Measurements from ENCODE around the gene PINLYP.
"Not testable (repeated sequence)": the region's sequence is repeated elsewhere in the genome, so short reads cannot be mapped to it uniquely, and the experiment has no call there.

The PINLYP gene

DNA sequence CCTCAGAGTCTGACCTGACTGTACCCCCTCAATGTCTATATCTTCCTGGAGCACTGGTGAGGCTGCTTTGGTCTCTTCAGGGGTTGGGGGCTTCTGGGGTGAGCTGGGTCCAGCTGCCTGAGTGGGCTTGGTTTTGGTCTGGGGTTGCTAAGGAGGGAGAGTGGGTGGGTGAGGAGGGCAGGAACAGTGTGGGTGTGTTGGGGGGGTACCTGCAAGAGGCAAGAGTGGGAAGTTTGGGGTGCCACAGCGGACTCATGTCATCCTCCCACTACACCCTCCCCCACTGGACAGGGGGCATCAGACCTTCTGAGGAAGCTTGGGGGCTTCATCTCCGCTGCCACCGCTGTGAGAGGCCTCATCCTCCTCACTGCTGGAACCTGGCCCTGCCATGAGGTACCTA lies 29.0 kb upstream of the PINLYP start:
- no peak overlapping the region for H3K4me3 ChIP-seq (replicated peaks; ENCODE audit: low read depth, low read length)

DNA sequence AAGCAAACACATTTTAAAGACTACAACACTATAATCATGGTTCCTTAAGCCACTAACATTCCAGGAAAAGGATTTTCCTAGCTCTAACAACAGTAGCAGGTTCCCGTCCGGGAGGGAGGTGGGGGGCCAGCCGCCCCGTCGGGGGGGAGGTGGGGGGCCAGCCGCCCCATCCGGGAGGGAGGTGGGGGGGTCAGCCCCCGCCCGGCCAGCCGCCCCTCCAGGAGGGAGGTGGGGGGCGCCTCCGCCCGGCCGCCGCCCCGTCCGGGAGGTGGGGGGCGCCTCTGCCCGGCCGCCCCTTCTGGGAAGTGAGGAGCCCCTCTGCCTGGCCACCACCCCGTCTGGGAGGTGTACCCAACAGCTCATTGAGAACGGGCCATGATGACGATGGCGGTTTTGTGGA lies 27.7 kb upstream of the PINLYP start:
- not testable (repeated sequence) for H3K4me3 ChIP-seq (replicated peaks; ENCODE audit: low read depth, low read length); DNase-seq (ENCODE audit: extremely low read depth, insufficient read length); H3K27me3 ChIP-seq (replicated peaks; ENCODE audit: control insufficient read depth, insufficient read depth, low read length)
- H3K36me3 ChIP-seq (ENCODE audit: control insufficient read depth, insufficient read depth, low read length): peaks cover 26% of the 10 kb centered on the region

More for the DNA sequence above, 29.0 kb upstream of the PINLYP start:
- Histone ChIP-seq H3K27me3 (replicated peaks; ENCODE audit: control insufficient read depth, insufficient read depth, low read length) (no peaks in the 10 kb centered on the region), H3K36me3 (ENCODE audit: control insufficient read depth, insufficient read depth, low read length) (peaks cover 25% of the 10 kb centered on the region)
- TF ChIP-seq, protein P1, sequence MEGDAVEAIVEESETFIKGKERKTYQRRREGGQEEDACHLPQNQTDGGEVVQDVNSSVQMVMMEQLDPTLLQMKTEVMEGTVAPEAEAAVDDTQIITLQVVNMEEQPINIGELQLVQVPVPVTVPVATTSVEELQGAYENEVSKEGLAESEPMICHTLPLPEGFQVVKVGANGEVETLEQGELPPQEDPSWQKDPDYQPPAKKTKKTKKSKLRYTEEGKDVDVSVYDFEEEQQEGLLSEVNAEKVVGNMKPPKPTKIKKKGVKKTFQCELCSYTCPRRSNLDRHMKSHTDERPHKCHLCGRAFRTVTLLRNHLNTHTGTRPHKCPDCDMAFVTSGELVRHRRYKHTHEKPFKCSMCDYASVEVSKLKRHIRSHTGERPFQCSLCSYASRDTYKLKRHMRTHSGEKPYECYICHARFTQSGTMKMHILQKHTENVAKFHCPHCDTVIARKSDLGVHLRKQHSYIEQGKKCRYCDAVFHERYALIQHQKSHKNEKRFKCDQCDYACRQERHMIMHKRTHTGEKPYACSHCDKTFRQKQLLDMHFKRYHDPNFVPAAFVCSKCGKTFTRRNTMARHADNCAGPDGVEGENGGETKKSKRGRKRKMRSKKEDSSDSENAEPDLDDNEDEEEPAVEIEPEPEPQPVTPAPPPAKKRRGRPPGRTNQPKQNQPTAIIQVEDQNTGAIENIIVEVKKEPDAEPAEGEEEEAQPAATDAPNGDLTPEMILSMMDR (IDR thresholded peaks at IDR 0.05; ENCODE audit: insufficient read depth, low read length, poor library complexity, severe bottlenecking): no peak
- no peak for DNase-seq (ENCODE audit: extremely low read depth, insufficient read length)

DNA sequence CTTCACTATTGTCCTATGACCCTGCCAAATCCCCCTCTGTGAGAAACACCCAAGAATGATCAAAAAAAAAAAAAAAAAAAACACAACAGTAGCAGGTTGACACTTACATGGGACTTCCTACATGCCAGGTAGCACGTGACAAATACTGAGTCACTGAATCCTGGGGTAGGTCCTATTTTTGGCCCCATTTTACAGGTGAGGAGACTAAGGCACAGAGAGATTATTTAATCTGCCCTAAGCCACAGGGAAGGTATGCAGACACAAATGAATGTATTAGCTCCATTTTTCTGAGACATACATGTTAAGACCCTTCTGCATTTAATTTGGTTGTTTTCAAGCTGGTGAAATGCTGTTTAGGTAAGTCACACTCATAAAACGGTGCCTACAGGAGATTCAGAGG lies 26.9 kb upstream of the PINLYP start:
- DNase-seq (ENCODE audit: extremely low read depth, insufficient read length): no peak
- Histone ChIP-seq H3K36me3 (ENCODE audit: control insufficient read depth, insufficient read depth, low read length) (peaks cover 27% of the 10 kb centered on the region), H3K4me3 (replicated peaks; ENCODE audit: low read depth, low read length) (no peak overlapping the region), H3K27me3 (replicated peaks; ENCODE audit: control insufficient read depth, insufficient read depth, low read length) (no peaks in the 10 kb centered on the region)
- TF ChIP-seq, protein P1 (IDR thresholded peaks at IDR 0.05; ENCODE audit: insufficient read depth, low read length, poor library complexity, severe bottlenecking): no peak

GRCh38 chr19:43551399-43552197 lies 24.0 kb upstream of the PINLYP start:
- DNase-seq (ENCODE audit: extremely low read depth, insufficient read length): no peak
- TF ChIP-seq, protein P1 (IDR thresholded peaks at IDR 0.05; ENCODE audit: insufficient read depth, low read length, poor library complexity, severe bottlenecking): no peak
- Histone ChIP-seq H3K4me3 (replicated peaks; ENCODE audit: low read depth, low read length) (no peak overlapping the region), H3K36me3 (ENCODE audit: control insufficient read depth, insufficient read depth, low read length) (peaks cover 31% of the 10 kb centered on the region), H3K27me3 (replicated peaks; ENCODE audit: control insufficient read depth, insufficient read depth, low read length) (no peaks in the 10 kb centered on the region)

- no peaks in the 10 kb centered on the region for H3K27me3 ChIP-seq (replicated peaks; ENCODE audit: control insufficient read depth, insufficient read depth, low read length)
- TF ChIP-seq, protein P1 (IDR thresholded peaks at IDR 0.05; ENCODE audit: insufficient read depth, low read length, poor library complexity, severe bottlenecking): no peak
- H3K36me3 ChIP-seq (ENCODE audit: control insufficient read depth, insufficient read depth, low read length): peaks cover 31% of the 10 kb centered on the region
- no peak for DNase-seq (ENCODE audit: extremely low read depth, insufficient read length)
- H3K4me3 ChIP-seq (replicated peaks; ENCODE audit: low read depth, low read length): no peak overlapping the region
Measured at GRCh38 chr19:43552198-43552450, 23.5 kb upstream of the PINLYP start.

DNA sequence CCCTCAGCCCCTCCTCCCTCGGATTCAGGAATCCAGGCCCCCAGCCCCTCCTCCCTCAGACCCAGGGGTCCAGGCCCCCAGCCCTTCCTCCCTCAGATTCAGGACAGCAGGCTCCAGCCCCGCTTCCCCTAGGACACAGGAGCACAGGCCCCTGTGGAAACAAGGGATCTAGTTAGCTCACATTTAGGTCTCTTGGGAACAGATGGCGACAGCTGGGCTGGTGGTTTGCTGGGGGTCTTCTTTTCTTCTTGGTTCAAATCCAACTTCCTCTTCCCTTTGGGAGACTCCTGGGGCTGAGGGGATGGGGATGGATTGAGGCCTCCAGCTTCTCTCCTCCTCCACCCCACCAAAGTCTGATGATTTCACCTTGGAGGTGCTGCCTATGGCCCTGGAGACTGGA lies 23.0 kb upstream of the PINLYP start:
- no peaks in the 10 kb centered on the region for H3K27me3 ChIP-seq (replicated peaks; ENCODE audit: control insufficient read depth, insufficient read depth, low read length)
- no peak overlapping the region for H3K4me3 ChIP-seq (replicated peaks; ENCODE audit: low read depth, low read length)
- H3K36me3 ChIP-seq (ENCODE audit: control insufficient read depth, insufficient read depth, low read length): peaks cover 31% of the 10 kb centered on the region
- TF ChIP-seq, protein P1 (IDR thresholded peaks at IDR 0.05; ENCODE audit: insufficient read depth, low read length, poor library complexity, severe bottlenecking): no peak
- DNase-seq (ENCODE audit: extremely low read depth, insufficient read length): no peak

Data from GM06990 (cell line).